Immature natural killer cell (primary cell): ENCODE data around the gene CHCHD6. TPM values are rescaled to one million over a fixed set of nuclear protein-coding genes. Genes with fewer than 3 reads are reported as not detected.

ENCODE experiments used
- DNase-seq, 3 donors: peaks; one replicate each; pipeline ENCODE4 v3.0.0; 2022; ENCODE audit warnings: mixed read lengths in 1 of 3
- H3K27ac Mint-ChIP-seq, 6 donors: one replicate each; pipeline ENCODE4 v1.8.0; 2020; ENCODE audit warnings: mixed read lengths in 6 of 6, mild to moderate bottlenecking in 5 of 6, inconsistent platforms in 4 of 6, moderate library complexity in 3 of 6
- H3K27me3 Mint-ChIP-seq, 3 donors: one replicate each; pipeline ENCODE4 v1.8.0; 2020 to 2021; ENCODE audit warnings: low read depth in 3 of 3, mild to moderate bottlenecking in 3 of 3, mixed read lengths in 3 of 3, moderate library complexity in 3 of 3, inconsistent platforms in 1 of 3
- H3K36me3 Mint-ChIP-seq, 3 donors: one replicate each; pipeline ENCODE4 v1.8.0; 2020; ENCODE audit warnings: mixed read lengths in 3 of 3, inconsistent platforms in 2 of 3, mild to moderate bottlenecking in 2 of 3
- H3K4me1 Mint-ChIP-seq, 2 donors: one replicate each; pipeline ENCODE4 v1.8.0; 2020; ENCODE audit warnings: inconsistent platforms in 2 of 2, mild to moderate bottlenecking in 2 of 2, mixed read lengths in 2 of 2, moderate library complexity in 1 of 2
- H3K4me3 Mint-ChIP-seq, 5 donors: one replicate each; pipeline ENCODE4 v1.8.0; 2020; ENCODE audit warnings: mild to moderate bottlenecking in 5 of 5, mixed read lengths in 5 of 5, inconsistent platforms in 3 of 5, moderate library complexity in 3 of 5
- H3K9me3 Mint-ChIP-seq, 6 donors: one replicate each; pipeline ENCODE4 v1.8.0; 2020; ENCODE audit warnings: mild to moderate bottlenecking in 6 of 6, mixed read lengths in 6 of 6, inconsistent platforms in 4 of 6, moderate library complexity in 3 of 6
- polyA plus RNA-seq, 3 donors: library from polyadenylated mRNA; unstranded; fragments of 300-500 nt; fragmentation: Illumina TruSeq; gene quantifications; one replicate each; pipeline ENCODE4 v1.2.3, GENCODE V29; 2021

Gene CHCHD6
- polyA plus RNA-seq, 3 donors from 2014 or later: 9.7 to 12.9 (median 9.7) TPM

DNA sequence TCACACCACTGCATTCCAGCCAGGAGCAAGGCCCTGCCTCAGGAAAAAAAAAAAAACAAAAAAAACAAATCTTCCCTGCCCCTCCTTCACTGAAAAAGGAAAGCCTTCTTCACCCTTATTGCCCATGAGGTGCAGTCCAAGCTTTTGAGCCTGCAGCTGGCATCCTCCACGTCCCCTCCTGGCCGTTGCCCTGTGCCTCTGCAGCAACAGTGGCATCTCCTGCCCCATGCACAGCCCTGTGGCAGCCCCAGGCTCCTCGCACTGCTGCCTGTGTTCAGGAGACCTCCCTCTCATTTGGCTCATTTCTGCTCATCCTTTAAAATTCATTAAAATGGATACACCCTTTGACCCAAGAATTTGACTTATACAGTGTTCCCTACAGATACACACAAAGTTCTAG, 206.2 kb downstream of the CHCHD6 start:
- DNase-seq: no peak

DNA sequence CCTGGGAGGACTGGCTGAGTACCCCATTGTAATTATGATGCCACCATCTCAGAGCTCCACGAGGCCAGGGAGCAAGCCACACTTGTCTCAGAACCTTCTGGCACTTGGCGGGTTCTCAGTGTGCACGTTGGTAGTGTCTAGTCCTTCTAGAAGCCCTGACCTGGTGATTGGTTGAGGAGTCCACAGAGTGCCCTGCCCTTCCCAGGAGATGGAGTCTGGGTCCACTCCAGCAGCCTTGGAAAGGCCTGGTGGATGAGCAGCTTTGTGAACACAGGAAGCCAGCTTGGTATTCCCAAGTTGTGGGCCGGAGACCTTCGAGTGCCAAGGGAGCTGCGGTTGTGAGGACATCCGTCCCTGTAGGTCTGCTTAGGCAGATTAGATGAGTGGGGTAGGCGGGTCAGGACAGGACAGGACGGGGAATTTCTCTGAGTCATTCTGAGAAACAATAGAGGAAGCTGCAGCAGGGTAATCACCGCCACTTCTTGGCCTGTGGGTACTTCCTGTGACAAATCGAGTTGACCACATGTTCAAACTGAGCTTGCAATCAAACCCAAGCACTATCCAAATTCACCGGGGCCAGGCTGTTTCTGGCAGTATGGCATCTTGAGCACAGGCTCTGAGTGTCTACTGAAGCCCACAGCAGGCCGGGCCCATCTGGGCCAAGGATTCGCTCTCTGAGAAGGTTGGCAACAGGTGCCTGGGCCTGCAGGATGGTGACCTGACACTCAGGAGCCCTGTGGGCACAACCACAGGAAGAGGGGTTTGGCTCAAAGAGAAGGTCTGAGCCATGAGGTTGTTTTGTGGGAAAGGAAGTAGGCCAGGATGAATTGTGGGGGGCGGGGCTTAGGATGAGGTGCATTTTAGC, 207.4 kb downstream of the CHCHD6 start:
- peaks cover 8 to 15% (median 8%) of the 10 kb centered on the region in 3 donors for H3K36me3 Mint-ChIP-seq
- peaks cover 36 to 61% (median 41%) of the 10 kb centered on the region in 3 donors for H3K27me3 Mint-ChIP-seq
- H3K9me3 Mint-ChIP-seq: peaks cover 0 to 5% (median 0%) of the 10 kb centered on the region in 6 donors
- DNase-seq: peak; percentile 87 to 89 (median 89)
- H3K4me1 Mint-ChIP-seq: peaks cover 56 to 59% of the 10 kb centered on the region in 2 donors
- peak overlapping the region; percentile 74 to 87 (median 82) for H3K4me3 Mint-ChIP-seq
- H3K27ac Mint-ChIP-seq: peak overlapping the region; percentile 65 to 90 (median 78)

More for the DNA sequence above, 206.2 kb downstream of the CHCHD6 start:
- H3K27me3 Mint-ChIP-seq: peaks cover 36 to 55% (median 37%) of the 10 kb centered on the region in 3 donors
- H3K36me3 Mint-ChIP-seq: peaks cover 5 to 16% (median 5%) of the 10 kb centered on the region in 3 donors
- H3K9me3 Mint-ChIP-seq: peaks cover 0 to 5% (median 0%) of the 10 kb centered on the region in 6 donors
- peak overlapping the region in 5 of 6 donors; percentile 63 to 79 (median 77) for H3K27ac Mint-ChIP-seq
- peaks cover 56 to 59% of the 10 kb centered on the region in 2 donors for H3K4me1 Mint-ChIP-seq
- H3K4me3 Mint-ChIP-seq: peak overlapping the region; percentile 40 to 87 (median 74)

DNA sequence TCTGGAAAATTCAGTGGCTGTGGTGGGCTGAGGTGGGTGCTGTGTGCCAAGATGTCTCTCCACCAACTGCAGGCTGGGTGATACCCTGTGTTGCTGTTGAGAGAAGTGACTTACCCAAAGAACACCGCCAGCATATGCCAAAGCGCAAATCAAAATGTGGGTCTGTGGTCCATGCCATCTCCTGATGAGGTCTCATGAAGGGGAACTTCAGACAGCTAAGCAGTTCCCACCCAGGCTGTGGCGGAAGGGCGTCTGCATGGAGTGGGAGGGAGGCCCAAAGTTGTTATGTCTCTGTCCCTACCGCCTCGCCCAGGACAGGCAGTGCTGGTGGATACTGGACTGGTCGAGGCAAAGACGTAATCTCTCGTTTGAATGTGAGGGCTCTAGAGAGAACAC, 208.0 kb downstream of the CHCHD6 start:
- Mint-ChIP-seq H3K4me1 (peaks cover 54 to 59% of the 10 kb centered on the region in 2 donors), H3K4me3 (peak overlapping the region; percentile 74 to 87 (median 82)), H3K27me3 (peaks cover 33 to 60% (median 40%) of the 10 kb centered on the region in 3 donors), H3K9me3 (peaks cover 0 to 5% (median 0%) of the 10 kb centered on the region in 6 donors), H3K36me3 (peaks cover 8 to 13% (median 10%) of the 10 kb centered on the region in 3 donors), H3K27ac (peak overlapping the region in 5 of 6 donors; percentile 77 to 90 (median 79))
- no peak for DNase-seq

DNA sequence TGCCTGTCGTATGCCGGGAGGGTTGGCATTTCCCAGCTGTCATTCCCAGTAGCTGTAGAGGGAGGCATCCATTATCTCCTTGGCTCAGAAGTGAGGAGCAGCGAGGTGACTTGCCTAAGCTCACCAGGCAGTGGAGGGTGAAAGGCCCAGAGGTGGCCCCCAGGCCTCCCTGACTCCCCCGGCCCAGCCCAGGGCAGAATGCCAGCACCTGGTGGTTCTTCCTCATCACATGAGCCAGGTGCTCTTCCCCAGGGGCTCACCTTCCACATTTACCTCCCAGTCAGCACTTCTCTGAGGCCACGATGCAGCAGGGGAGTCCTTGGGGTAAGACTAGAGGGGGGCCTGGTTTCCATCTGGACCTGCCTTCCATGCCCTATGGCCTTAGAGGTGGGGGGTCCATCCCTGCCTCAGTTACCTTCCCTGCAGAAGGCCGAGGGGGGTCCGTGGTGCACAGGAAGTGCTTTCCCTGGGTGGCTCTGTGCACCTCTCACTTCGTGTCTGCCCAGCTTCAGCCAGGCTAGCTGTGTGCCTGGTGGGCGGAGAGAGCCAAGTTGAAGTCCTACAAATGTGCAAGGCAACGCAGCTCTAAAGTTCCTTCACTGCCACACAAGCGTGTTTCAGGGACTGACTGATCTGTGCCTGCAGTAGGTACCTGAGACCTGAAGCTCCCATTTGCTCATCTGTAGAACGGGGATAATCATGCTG, 208.6 kb downstream of the CHCHD6 start:
- no peak for DNase-seq
- Mint-ChIP-seq H3K4me3 (peak overlapping the region in 4 of 5 donors; percentile 74 to 87 (median 79)), H3K27ac (peak overlapping the region in 2 of 6 donors; percentile 77 to 90), H3K4me1 (peaks cover 54 to 59% of the 10 kb centered on the region in 2 donors), H3K36me3 (peaks cover 13 to 19% (median 16%) of the 10 kb centered on the region in 3 donors), H3K27me3 (peaks cover 37 to 65% (median 40%) of the 10 kb centered on the region in 3 donors), H3K9me3 (peaks cover 0 to 5% (median 0%) of the 10 kb centered on the region in 6 donors)

DNA sequence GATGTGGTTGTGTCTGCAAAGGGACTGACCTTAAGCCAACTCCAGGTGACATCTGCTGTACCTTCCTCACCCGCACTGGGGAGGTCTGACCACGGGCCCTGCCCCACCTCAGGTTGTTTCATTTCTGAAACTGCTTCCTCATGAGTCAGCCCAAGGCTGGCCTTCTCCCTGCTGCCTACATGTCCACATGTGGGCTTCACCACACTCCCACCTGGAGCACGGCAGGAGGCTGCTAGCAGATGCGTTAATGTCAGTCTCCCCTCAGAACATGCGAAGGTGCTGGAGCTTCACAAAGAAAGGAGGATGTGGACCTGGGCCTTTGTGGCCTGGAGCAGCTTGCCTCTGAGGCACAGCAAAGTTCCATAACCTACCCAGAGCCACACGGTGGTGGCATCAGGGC, 209.5 kb downstream of the CHCHD6 start:
- peaks cover 0 to 5% (median 2%) of the 10 kb centered on the region in 6 donors for H3K9me3 Mint-ChIP-seq
- peaks cover 16 to 26% (median 22%) of the 10 kb centered on the region in 3 donors for H3K36me3 Mint-ChIP-seq
- no peak for DNase-seq
- H3K27me3 Mint-ChIP-seq: peaks cover 37 to 63% (median 40%) of the 10 kb centered on the region in 3 donors
- H3K27ac Mint-ChIP-seq: no peak overlapping the region
- no peak overlapping the region for H3K4me3 Mint-ChIP-seq
- peaks cover 49 to 53% of the 10 kb centered on the region in 2 donors for H3K4me1 Mint-ChIP-seq

DNA sequence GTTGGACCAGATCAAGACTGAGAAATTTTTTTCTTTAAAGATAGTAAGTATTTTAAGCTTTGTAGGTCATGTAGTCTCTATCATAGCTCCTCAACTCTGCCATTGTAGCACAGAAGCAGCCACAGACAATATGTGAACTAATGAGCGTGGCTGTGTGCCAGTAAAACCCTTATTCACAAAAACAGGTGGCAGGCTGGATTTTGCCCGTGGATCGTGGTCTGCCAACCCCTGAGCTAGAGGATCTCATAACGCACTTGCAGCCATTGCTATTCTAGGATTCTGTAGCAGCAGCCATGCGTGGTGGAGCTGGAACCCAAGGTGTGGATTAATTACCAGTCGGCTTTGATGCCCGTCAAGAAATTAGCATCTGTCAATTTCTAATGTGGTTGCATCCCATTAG, 210.2 kb downstream of the CHCHD6 start:
- no peak for DNase-seq
- Mint-ChIP-seq H3K36me3 (peaks cover 15 to 28% (median 26%) of the 10 kb centered on the region in 3 donors), H3K27ac (no peak overlapping the region), H3K4me1 (peaks cover 41 to 46% of the 10 kb centered on the region in 2 donors), H3K4me3 (no peak overlapping the region), H3K27me3 (peaks cover 34 to 58% (median 38%) of the 10 kb centered on the region in 3 donors), H3K9me3 (peaks cover 0 to 4% (median 2%) of the 10 kb centered on the region in 6 donors)

DNA sequence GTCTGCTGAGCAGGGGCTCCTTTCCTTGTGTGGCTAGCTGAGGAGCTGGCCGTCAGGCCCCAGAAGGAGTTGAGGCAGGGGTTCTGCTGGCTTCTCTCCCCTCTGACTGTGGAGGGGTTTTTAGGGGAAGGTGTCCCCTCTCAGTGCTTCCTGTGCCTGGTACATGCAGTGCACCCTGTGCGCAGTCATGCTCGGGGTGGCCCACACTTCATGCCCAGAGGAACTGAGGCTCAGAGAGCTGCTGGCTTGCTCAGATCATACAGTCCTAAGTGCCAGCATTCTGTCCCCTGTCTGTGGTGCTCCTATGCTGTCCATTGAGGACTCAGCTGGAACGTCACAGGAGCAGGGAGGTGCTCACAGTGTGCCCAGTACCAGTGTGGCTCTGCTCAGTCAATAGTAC, 211.0 kb downstream of the CHCHD6 start:
- Mint-ChIP-seq H3K36me3 (peaks cover 16 to 33% (median 25%) of the 10 kb centered on the region in 3 donors), H3K27ac (no peak overlapping the region), H3K4me1 (peaks cover 35 to 39% of the 10 kb centered on the region in 2 donors), H3K9me3 (peaks cover 0 to 4% (median 3%) of the 10 kb centered on the region in 6 donors), H3K27me3 (peaks cover 33 to 58% (median 41%) of the 10 kb centered on the region in 3 donors), H3K4me3 (no peak overlapping the region)
- DNase-seq: no peak

DNA sequence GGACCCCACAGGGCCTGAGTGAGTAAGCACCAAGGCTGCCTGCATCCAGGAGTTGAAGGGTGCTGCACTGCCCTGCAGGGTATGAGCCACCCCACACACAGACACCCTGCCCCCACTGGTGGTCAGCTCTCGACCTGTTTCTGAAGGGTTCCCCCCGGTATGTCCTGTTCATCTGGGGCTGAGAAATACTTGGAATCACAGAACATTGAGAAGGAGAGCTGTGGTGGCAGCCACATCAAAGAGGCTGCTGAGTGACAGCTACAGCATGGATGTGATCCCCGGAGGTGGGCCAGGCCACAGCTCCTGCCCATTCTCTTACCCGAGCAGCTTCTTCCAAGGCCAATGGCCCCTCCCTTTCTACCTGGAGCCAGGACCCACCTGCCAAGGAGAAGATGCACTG, 212.5 kb downstream of the CHCHD6 start:
- Mint-ChIP-seq H3K27me3 (peaks cover 27 to 53% (median 34%) of the 10 kb centered on the region in 3 donors), H3K4me1 (peaks cover 21 to 25% of the 10 kb centered on the region in 2 donors), H3K36me3 (peaks cover 16 to 40% (median 24%) of the 10 kb centered on the region in 3 donors), H3K27ac (no peak overlapping the region), H3K9me3 (peaks cover 0 to 9% (median 6%) of the 10 kb centered on the region in 6 donors), H3K4me3 (no peak overlapping the region)
- DNase-seq: no peak

DNA sequence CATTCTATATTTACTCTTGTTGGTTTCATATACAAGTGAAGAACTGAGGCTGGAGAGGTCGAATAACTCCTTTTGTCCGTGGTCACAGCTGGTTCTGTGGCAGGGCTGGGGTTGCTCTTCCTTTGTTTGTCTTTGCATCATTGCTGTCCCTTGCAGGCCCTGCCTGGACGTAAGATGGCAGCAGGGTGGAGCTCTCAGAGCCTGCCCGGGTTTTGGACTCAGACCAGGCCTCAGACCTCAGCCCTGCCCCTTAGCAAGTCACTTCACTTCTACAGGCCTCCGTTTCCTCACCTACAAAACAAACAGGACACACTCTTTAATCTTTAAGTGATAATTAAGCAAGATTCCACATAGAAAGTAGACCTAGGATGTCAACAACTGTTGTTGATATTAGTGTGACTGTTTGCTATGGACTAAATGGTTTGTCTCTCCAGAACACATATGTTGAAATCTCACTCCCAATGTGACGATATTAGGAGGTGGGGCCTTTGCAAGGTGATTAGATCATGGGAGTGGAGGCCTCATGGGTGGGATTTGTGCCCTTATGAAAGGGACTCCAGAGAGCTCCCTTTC, 213.3 kb downstream of the CHCHD6 start:
- no peak overlapping the region for H3K4me3 Mint-ChIP-seq
- peaks cover 16 to 40% (median 24%) of the 10 kb centered on the region in 3 donors for H3K36me3 Mint-ChIP-seq
- H3K9me3 Mint-ChIP-seq: peaks cover 0 to 9% (median 6%) of the 10 kb centered on the region in 6 donors
- peaks cover 20 to 46% (median 26%) of the 10 kb centered on the region in 3 donors for H3K27me3 Mint-ChIP-seq
- DNase-seq: no peak
- peaks cover 13 to 17% of the 10 kb centered on the region in 2 donors for H3K4me1 Mint-ChIP-seq
- no peak overlapping the region for H3K27ac Mint-ChIP-seq

DNA sequence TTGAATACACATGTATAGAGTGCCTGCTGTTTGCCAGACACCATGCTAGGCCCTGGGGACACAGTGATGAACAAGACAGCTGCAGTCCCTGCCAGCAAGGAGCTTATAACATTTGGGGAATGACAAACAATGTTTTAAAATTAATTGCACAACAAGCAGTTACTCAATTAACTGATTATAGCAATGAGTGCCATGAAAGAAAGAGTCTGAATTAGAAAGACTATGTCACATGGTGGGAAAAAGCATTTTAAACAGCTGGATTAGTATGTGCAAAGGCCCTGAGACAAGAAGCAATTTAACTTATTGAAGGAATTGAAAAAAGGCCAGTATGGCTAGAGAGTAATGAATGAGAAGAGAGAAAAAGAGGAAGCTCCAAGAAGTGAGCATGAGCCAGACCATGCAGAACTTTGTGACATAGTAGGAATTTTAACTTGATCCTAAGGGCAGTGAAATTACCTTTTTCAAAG, 214.3 kb downstream of the CHCHD6 start:
- peaks cover 6 to 10% of the 10 kb centered on the region in 2 donors for H3K4me1 Mint-ChIP-seq
- H3K9me3 Mint-ChIP-seq: peaks cover 0 to 9% (median 6%) of the 10 kb centered on the region in 6 donors
- H3K36me3 Mint-ChIP-seq: peaks cover 16 to 51% (median 28%) of the 10 kb centered on the region in 3 donors
- no peak for DNase-seq
- peaks cover 18 to 43% (median 26%) of the 10 kb centered on the region in 3 donors for H3K27me3 Mint-ChIP-seq
- no peak overlapping the region for H3K4me3 Mint-ChIP-seq
- H3K27ac Mint-ChIP-seq: no peak overlapping the region

DNA sequence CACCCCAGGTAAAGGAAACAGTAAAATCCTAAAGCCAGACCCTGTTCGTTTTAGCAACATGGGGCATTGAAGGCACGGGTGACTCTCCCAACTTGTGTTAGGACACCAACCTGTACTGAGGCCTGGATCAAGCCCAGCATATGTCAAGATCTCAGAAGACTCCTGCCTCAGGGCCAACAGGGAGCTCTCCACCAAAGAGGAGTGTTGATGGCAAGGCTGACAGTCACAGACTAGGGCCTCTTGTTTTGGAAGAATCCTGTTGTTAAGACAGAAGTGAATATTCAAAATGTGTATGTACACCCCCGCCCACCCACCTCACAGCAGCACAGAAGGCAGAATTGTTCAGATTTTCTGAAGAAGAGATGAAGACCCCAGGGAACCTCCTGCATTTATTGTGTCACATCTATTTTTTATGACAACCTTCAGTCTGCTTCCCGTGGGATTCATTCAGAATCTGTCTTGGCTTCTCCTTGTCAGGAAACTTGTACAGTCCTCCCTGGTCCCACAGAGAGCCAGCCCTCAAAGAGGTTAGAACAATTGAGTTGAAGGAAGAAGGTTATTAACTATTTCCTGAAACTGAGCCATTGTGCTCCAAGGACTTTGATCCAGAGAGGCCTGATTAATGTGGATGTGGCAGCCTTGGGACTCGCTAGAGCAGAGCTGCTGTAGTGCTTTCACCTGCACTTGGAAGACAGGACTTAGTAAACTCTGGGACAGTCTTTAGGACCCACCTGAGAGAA, 217.2 kb downstream of the CHCHD6 start:
- Mint-ChIP-seq H3K4me1 (peaks cover 9 to 13% of the 10 kb centered on the region in 2 donors), H3K4me3 (no peak overlapping the region), H3K36me3 (peaks cover 12 to 55% (median 31%) of the 10 kb centered on the region in 3 donors), H3K9me3 (peaks cover 0 to 9% (median 6%) of the 10 kb centered on the region in 6 donors), H3K27me3 (peaks cover 18 to 29% (median 24%) of the 10 kb centered on the region in 3 donors), H3K27ac (no peak overlapping the region)
- DNase-seq: no peak

DNA sequence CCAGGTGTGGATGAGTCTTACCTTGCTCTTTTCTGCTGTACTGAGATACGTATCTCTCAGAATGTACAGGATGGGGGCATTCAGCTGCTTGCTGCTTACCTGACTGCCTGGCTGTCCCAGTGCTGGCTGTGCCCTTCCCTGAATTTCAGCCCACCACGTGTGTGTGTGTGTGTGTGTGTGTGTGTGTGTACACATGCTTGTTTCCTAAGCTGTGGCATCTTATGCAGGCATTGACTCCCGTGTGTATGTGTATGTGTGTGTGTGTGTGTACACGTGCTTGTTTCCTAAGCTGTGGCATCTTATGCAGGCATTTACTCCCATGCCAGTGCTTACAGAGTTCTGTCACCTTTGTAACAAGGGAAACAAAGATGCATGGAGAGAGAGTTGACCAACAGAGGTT, 218.4 kb downstream of the CHCHD6 start:
- no peak overlapping the region for H3K27ac Mint-ChIP-seq
- peaks cover 9 to 49% (median 26%) of the 10 kb centered on the region in 3 donors for H3K36me3 Mint-ChIP-seq
- DNase-seq: no peak
- peaks cover 0 to 9% (median 6%) of the 10 kb centered on the region in 6 donors for H3K9me3 Mint-ChIP-seq
- H3K4me1 Mint-ChIP-seq: peaks cover 9 to 13% of the 10 kb centered on the region in 2 donors
- peak overlapping the region in 1 of 5 donors; percentile 53 for H3K4me3 Mint-ChIP-seq
- peaks cover 14 to 22% (median 19%) of the 10 kb centered on the region in 3 donors for H3K27me3 Mint-ChIP-seq
